GM12878 (cell line): Measurements from ENCODE around the gene DPF3. TPM values are rescaled to one million over a fixed set of nuclear protein-coding genes. Genes with fewer than 3 reads are reported as not detected.

ENCODE experiments used
- ATAC-seq: fragments of 200-7000 bp; cut with Tn5 transposase; 3 replicates; pipeline ENCODE4 v1.9.1; 2020; ENCODE audit warnings: mild to moderate bottlenecking, moderate library complexity
- BruUV-seq: library from RNA; stranded (reverse); fragments of 400-500 nt; replicated peaks from 2 replicates; lab custom pipeline; 2021; lab: Mats Ljungman, UMichigan
- CTCF ChIA-PET: fragments of 300-600 bp; sonication (Branson Sonifier 250); formaldehyde crosslinking; extraction: SDS; loops from one replicate; lab custom pipeline; 2021; ENCODE audit warnings: inconsistent platforms; lab: Yijun Ruan, JAX
- POLR2A ChIA-PET: fragments of 350-600 bp; formaldehyde crosslinking; extraction: SDS; loops from one replicate; lab custom pipeline; 2021; ENCODE audit warnings: inconsistent platforms; lab: Charles Lee
- RAD21 ChIA-PET: fragments of 300-600 bp; sonication (Branson Sonifier 250); formaldehyde crosslinking; loops from one replicate; lab custom pipeline; 2023; ENCODE audit warnings: antibody characterized with exemption; ENCODE audit not compliant: unreplicated experiment; lab: Charles Lee
- SMC1A ChIA-PET: fragments of 300-600 bp; sonication (Branson Sonifier 250); formaldehyde crosslinking; loops from one replicate; lab custom pipeline; 2023; ENCODE audit not compliant: unreplicated experiment, uncharacterized antibody; lab: Charles Lee
- DNase-seq: peaks from one replicate; pipeline ENCODE4 v3.0.0-alpha.2; 2011; ENCODE audit warnings: low read depth, low spot score
- FAIRE-seq: peaks from 3 replicates; lab custom pipeline; 2011; peaks lifted over from hg19 to GRCh38; lab: Jason Lieb, UNC
- H2AFZ ChIP-seq: 2 replicates; pipeline ENCODE4 v1.6.0; 2011; ENCODE audit warnings: low read depth, low read length, control low read depth; ENCODE audit not compliant: control insufficient read depth
- H3K27ac ChIP-seq: 2 replicates; pipeline ENCODE4 v1.5.1; 2011; ENCODE audit warnings: control low read depth; ENCODE audit not compliant: control insufficient read depth, insufficient read depth
- H3K27me3 ChIP-seq, 2 experiments: replicated peaks in 1 of 2; 2 replicates each; pipeline versions ENCODE4 v1.6.0 to v1.6.1; 2011; ENCODE audit warnings: low read length in 1 of 2; ENCODE audit not compliant: control insufficient read depth in 2 of 2, insufficient read depth in 2 of 2
- H3K36me3 ChIP-seq, 2 experiments: 2 replicates each; pipeline ENCODE4 v1.5.1; 2011; ENCODE audit warnings: low read length in 1 of 2; ENCODE audit not compliant: control insufficient read depth in 2 of 2, insufficient read depth in 2 of 2
- H3K4me1 ChIP-seq: 2 replicates; pipeline ENCODE4 v1.6.1; 2011; ENCODE audit warnings: mild to moderate bottlenecking, low read length, moderate library complexity, mixed read lengths; ENCODE audit not compliant: control insufficient read depth, insufficient read depth
- H3K4me2 ChIP-seq: 2 replicates; pipeline ENCODE4 v1.6.0; 2011; ENCODE audit warnings: control low read depth; ENCODE audit not compliant: control insufficient read depth, insufficient read depth
- H3K4me3 ChIP-seq: fragments of 200-600 bp; sonication (generic); 2 replicates; pipeline ENCODE4 v1.5.1; 2016
- H3K79me2 ChIP-seq: 2 replicates; pipeline ENCODE4 v1.6.0; 2011; ENCODE audit warnings: low read length; ENCODE audit not compliant: control insufficient read depth, insufficient read depth
- H3K9ac ChIP-seq: 2 replicates; pipeline ENCODE4 v1.8.0; 2011; ENCODE audit warnings: low read length, control low read depth, mixed read lengths; ENCODE audit not compliant: control insufficient read depth, insufficient read depth
- H3K9me3 ChIP-seq: replicated peaks from 3 replicates; pipeline ENCODE4 v1.5.1; 2011; ENCODE audit warnings: mild to moderate bottlenecking, low read length; ENCODE audit not compliant: control insufficient read depth, insufficient read depth
- H4K20me1 ChIP-seq: 2 replicates; pipeline ENCODE4 v1.6.0; 2011; ENCODE audit not compliant: control insufficient read depth, insufficient read depth
- ATF7 ChIP-seq: fragments of 450-650 bp; IDR thresholded peaks from 2 replicates; pipeline ENCODE4 v1.6.1; 2016; ENCODE audit warnings: low read depth, mild to moderate bottlenecking
- BACH1 ChIP-seq: fragments of 450-650 bp; IDR thresholded peaks from 2 replicates; pipeline ENCODE4 v1.6.1; 2017; ENCODE audit warnings: mild to moderate bottlenecking, borderline replicate concordance
- CBX5 ChIP-seq: sonication (generic); IDR thresholded peaks from 2 replicates; pipeline ENCODE4 v1.6.1; 2016; ENCODE audit warnings: low read depth, moderate library complexity, mild to moderate bottlenecking, inconsistent platforms
- CEBPB ChIP-seq, 2 experiments: fragments of 150-350 bp in 1 of 2; IDR thresholded peaks; 2 replicates each; pipeline ENCODE4 v1.6.1; 2012 to 2014; ENCODE audit warnings: low read depth in 2 of 2, low read length in 2 of 2, borderline replicate concordance in 1 of 2, inconsistent platforms in 1 of 2
- FOS ChIP-seq: IDR thresholded peaks from 3 replicates; pipeline ENCODE4 v1.6.1; 2011; ENCODE audit warnings: borderline replicate concordance; ENCODE audit not compliant: insufficient read length; ENCODE audit errors: extremely low read depth
- FOXM1 ChIP-seq: IDR thresholded peaks from 2 replicates; pipeline ENCODE4 v1.6.1; 2012; ENCODE audit warnings: low read depth, mild to moderate bottlenecking, inconsistent platforms, low read length, moderate library complexity
- HDGF ChIP-seq: fragments of 450-650 bp; IDR thresholded peaks from 2 replicates; pipeline ENCODE4 v1.6.1; 2016; ENCODE audit warnings: antibody characterized with exemption
- MTA2 ChIP-seq: fragments of 450-650 bp; IDR thresholded peaks from 2 replicates; pipeline ENCODE4 v1.6.1; 2016; ENCODE audit warnings: low read depth, mild to moderate bottlenecking, moderate library complexity
- MTA3 ChIP-seq: IDR thresholded peaks from 2 replicates; pipeline ENCODE4 v1.6.1; 2012; ENCODE audit warnings: low read length, inconsistent platforms, borderline replicate concordance
- POLR2AphosphoS5 ChIP-seq: IDR thresholded peaks from 2 replicates; pipeline ENCODE4 v1.6.1; 2011; ENCODE audit warnings: mild to moderate bottlenecking, low read length, inconsistent platforms
- RAD51 ChIP-seq: fragments of 450-650 bp; IDR thresholded peaks from 2 replicates; pipeline ENCODE4 v1.6.1; 2016; ENCODE audit warnings: moderate library complexity, mild to moderate bottlenecking, inconsistent platforms
- RB1 ChIP-seq: fragments of 450-650 bp; formaldehyde crosslinking; IDR thresholded peaks from 2 replicates; pipeline ENCODE4 v1.6.1; 2017; ENCODE audit warnings: mild to moderate bottlenecking, borderline replicate concordance
- RUNX3 ChIP-seq: IDR thresholded peaks from 2 replicates; pipeline ENCODE4 v1.6.1; 2012; ENCODE audit warnings: low read length, inconsistent platforms
- SP1 ChIP-seq: IDR thresholded peaks from one replicate; pipeline ENCODE4 v1.6.1; 2011; ENCODE audit warnings: low read depth, low read length
- SREBF1 ChIP-seq: IDR thresholded peaks from 2 replicates; pipeline ENCODE4 v1.6.1; 2012; ENCODE audit warnings: mild to moderate bottlenecking, low read length
- SRF ChIP-seq, 2 experiments: IDR thresholded peaks; 2 replicates each; pipeline ENCODE4 v1.6.1; 2011; ENCODE audit warnings: low read depth in 2 of 2, low read length in 2 of 2, mild to moderate bottlenecking in 1 of 2, moderate library complexity in 1 of 2
- STAT3 ChIP-seq: IDR thresholded peaks from 2 replicates; pipeline ENCODE4 v1.6.1; 2011; ENCODE audit warnings: low read depth, low read length, improper control_type of control experiment
- ZBED1 ChIP-seq: IDR thresholded peaks from 2 replicates; pipeline ENCODE4 v1.6.1; 2016; ENCODE audit warnings: borderline replicate concordance
- ZNF24 ChIP-seq: fragments of 450-650 bp; IDR thresholded peaks from 2 replicates; pipeline ENCODE4 v1.6.1; 2017; ENCODE audit warnings: antibody characterized with exemption, mild to moderate bottlenecking
- WGBS: methylation state at CpG from one replicate; pipeline ENCODE4 v1.1.6; 2016; ENCODE audit warnings: low lambda C conversion rate; ENCODE audit not compliant: insufficient replicate concordance, insufficient coverage; ENCODE audit errors: missing lambda C conversion rate; 5-methylcytosine and 5-hydroxymethylcytosine counted together
- in situ Hi-C: fragments of 300-500 bp; cut with MboI; formaldehyde crosslinking; loops from 9 replicates; pipeline ENCODE4 v1.14.3; 2018; ENCODE audit warnings: mixed read lengths
- intact Hi-C: fragments of 100-400 bp; cut with micrococcal nuclease; formaldehyde crosslinking; loops from one replicate; pipeline ENCODE4 v1.14.2; 2022; ENCODE audit not compliant: unreplicated experiment
- polyA plus RNA-seq, 11 experiments: library from polyadenylated mRNA; depleted of rRNA in 4 of 11; unstranded in 6 of 11; stranded (reverse) in 5 of 11; fragments of >200 nt; fragmentation: Nextera tagmentation in 4 of 11; fragmentation: Illumina TruSeq in 1 of 11; extraction: Ambion mirVana in 4 of 11; extraction: Trizol in 1 of 11; gene quantifications; 1 replicate in 1 of 11; 2 replicates in 10 of 11; pipeline versions ENCODE4 v1.2.1 to v1.2.3, GENCODE V29; 2011 to 2016; ENCODE audit warnings: inconsistent platforms in 2 of 11, missing spikeins in 2 of 11, low read depth in 1 of 11
- total RNA-seq, 4 experiments: library from RNA; depleted of rRNA in 3 of 4; stranded (reverse); fragments of >200 nt in 3 of 4; fragmentation: Illumina TruSeq in 1 of 4; extraction: Trizol in 1 of 4; gene quantifications; 2 replicates each; pipeline versions ENCODE4 v1.2.1 to v1.2.3, GENCODE V29; 2013 to 2021
- TF ChIP-seq, protein P1 (sequence below): IDR thresholded peaks from 2 replicates; pipeline ENCODE4 v1.6.1; 2012; ENCODE audit warnings: low read depth, low read length, improper control_type of control experiment
- TF ChIP-seq, protein P2 (sequence below): fragments of 150-350 bp; IDR thresholded peaks from 2 replicates; pipeline ENCODE4 v1.6.1; 2014; ENCODE audit warnings: mild to moderate bottlenecking, low read depth, low read length
- TF ChIP-seq, protein P3 (sequence below): fragments of 450-650 bp; IDR thresholded peaks from 2 replicates; pipeline ENCODE4 v1.6.1; 2014; ENCODE audit warnings: mild to moderate bottlenecking

DPF3 gene
- total and polyA plus RNA-seq, 10 of the 15 experiments (the other 5 are each of a cell fraction or from before 2014, with no cell fraction given), result 0.69 to 8.0 (median 2.2) TPM

DNA sequence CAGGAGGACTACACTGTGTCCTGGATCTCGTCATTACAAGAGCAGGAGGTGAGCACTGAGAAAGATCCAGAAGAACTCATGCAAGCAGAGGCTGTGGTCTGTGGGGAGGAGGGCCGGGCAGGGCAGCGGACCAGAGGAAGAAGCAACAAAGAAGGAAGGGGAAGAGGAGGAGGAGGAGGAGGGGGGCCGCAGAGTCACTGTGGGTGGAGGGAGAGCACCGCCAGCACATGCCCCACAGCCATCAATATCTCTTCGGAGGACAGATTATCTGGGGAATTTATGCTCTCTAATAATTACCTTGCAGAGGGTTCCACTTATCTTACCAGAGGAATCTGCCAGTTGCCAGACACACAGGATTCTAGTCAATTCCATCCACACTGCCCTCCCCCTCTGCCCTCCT, 105.6 kb downstream of the DPF3 start (continued):
- TF ChIP-seq CEBPB (IDR thresholded peaks at IDR 0.05; ENCODE audit: borderline replicate concordance in 1 of 2, low read depth in 2 of 2, low read length in 2 of 2) (no peak), CBX5 (no peak), RUNX3 (peak; percentile 52)

DNA sequence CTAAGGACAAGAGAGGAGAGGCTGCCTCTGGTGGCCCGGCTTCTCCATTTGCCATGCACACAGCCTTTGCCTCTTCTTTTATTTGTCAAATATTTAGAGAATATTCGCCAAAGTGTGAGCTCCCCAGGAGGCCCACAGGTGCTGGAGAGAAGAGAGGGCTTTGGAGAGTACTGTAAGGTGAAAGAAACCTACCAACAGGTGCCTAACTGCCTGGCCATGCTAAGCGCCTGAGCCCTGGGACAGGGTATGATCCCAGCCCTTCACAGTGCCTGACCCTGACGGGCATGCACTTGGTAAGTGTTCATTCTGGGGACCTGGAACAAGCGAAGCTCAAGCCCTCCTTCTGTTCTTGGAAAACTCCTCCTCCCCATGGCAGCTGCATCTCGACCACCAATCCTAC, 106.1 kb downstream of the DPF3 start:
- no peaks in the 10 kb centered on the region for H3K36me3 ChIP-seq
- POLR2A ChIA-PET, result no interaction called here
- no peak overlapping the region for H3K4me3 ChIP-seq
- TF ChIP-seq SP1 (no peak), FOXM1 (no peak), BACH1 (no peak), ZBED1 (no peak), HDGF (no peak), FOS (no peak), SRF (IDR thresholded peaks at IDR 0.05; ENCODE audit: low read depth in 2 of 2, low read length in 2 of 2) (no peak), POLR2AphosphoS5 (no peak), RB1 (no peak), SREBF1 (no peak), RAD51 (no peak), MTA2 (no peak), ATF7 (no peak), ZNF24 (no peak), MTA3 (no peak), STAT3 (no peak)
- TF ChIP-seq, protein P1, sequence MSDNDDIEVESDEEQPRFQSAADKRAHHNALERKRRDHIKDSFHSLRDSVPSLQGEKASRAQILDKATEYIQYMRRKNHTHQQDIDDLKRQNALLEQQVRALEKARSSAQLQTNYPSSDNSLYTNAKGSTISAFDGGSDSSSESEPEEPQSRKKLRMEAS, result no peak
- TF ChIP-seq, protein P2, sequence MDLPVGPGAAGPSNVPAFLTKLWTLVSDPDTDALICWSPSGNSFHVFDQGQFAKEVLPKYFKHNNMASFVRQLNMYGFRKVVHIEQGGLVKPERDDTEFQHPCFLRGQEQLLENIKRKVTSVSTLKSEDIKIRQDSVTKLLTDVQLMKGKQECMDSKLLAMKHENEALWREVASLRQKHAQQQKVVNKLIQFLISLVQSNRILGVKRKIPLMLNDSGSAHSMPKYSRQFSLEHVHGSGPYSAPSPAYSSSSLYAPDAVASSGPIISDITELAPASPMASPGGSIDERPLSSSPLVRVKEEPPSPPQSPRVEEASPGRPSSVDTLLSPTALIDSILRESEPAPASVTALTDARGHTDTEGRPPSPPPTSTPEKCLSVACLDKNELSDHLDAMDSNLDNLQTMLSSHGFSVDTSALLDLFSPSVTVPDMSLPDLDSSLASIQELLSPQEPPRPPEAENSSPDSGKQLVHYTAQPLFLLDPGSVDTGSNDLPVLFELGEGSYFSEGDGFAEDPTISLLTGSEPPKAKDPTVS, result no peak
- TF ChIP-seq, protein P3, sequence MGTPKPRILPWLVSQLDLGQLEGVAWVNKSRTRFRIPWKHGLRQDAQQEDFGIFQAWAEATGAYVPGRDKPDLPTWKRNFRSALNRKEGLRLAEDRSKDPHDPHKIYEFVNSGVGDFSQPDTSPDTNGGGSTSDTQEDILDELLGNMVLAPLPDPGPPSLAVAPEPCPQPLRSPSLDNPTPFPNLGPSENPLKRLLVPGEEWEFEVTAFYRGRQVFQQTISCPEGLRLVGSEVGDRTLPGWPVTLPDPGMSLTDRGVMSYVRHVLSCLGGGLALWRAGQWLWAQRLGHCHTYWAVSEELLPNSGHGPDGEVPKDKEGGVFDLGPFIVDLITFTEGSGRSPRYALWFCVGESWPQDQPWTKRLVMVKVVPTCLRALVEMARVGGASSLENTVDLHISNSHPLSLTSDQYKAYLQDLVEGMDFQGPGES, result no peak
- 71% methylated on average over 6 of the region's 6 CpGs for WGBS
- intact Hi-C loops, result no loop called here
- H3K27me3 ChIP-seq, result no peaks in the 10 kb centered on the region
- no peak overlapping the region for H3K27ac ChIP-seq
- H2AFZ ChIP-seq, result no peak overlapping the region; the same call in 1 of the 2 replicates
- H3K9me3 ChIP-seq, result no peaks in the 10 kb centered on the region
- SMC1A ChIA-PET, result interaction anchor here (1.3 kb wide), 1 partner anchor 269 kb away, joined by 3 read pairs; no protein-coding TSS in a partner anchor
- CTCF ChIA-PET, result interaction anchor here (0.6 to 1.2 kb wide), 2 partner anchors 10 to 45 kb away, joined by 3 to 4 read pairs; no protein-coding TSS in a partner anchor
- no TSS peak for BruUV-seq
- RAD21 ChIA-PET, result no interaction called here
- in situ Hi-C loops, result no loop called here
- no peak overlapping the region for H3K4me2 ChIP-seq
- DNase-seq, result no peak
- no peak; the same call in 1 of the 3 replicates for ATAC-seq
- no peaks in the 10 kb centered on the region for H4K20me1 ChIP-seq
- no peak overlapping the region for H3K9ac ChIP-seq
- no peaks in the 10 kb centered on the region for H3K79me2 ChIP-seq
- H3K4me1 ChIP-seq, result peaks cover 10% of the 10 kb centered on the region
- FAIRE-seq, result no peak
